DND-41 (cell line): ENCODE results near the gene PDZRN4.

ENCODE experiments used
- EZH2 ChIP-seq: IDR thresholded peaks from 3 replicates; pipeline ENCODE4 v1.6.1; 2012; ENCODE audit warnings: borderline replicate concordance, low read depth, mild to moderate bottlenecking, moderate library complexity, low read length, inconsistent platforms; ENCODE audit not compliant: severe bottlenecking
- TF ChIP-seq, protein P1 (sequence below): IDR thresholded peaks from 2 replicates; pipeline ENCODE4 v1.5.1; 2012; ENCODE audit warnings: borderline replicate concordance, low read length, moderate library complexity, mild to moderate bottlenecking; ENCODE audit not compliant: poor library complexity, severe bottlenecking; ENCODE audit errors: extremely low read depth

DNA sequence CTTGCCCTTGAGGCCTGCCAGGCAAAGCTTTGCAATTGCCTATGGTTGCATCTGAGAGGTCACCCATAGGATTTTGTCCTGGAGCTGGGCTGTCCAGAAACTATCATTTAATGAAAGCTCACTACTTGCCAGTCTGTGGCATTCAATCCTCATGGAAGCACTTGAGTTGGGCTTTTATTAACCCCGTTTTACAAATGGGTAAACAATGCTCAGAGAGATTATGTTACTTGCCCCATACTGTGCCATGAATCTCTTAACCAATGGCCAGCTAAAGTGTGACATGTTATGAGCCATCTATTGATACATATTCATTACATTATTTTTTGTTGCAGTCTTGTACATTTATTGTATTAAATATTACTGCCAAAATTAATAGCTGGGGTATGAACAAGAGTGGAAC lies 35.9 kb downstream of the PDZRN4 start:
- TF ChIP-seq, protein P1, sequence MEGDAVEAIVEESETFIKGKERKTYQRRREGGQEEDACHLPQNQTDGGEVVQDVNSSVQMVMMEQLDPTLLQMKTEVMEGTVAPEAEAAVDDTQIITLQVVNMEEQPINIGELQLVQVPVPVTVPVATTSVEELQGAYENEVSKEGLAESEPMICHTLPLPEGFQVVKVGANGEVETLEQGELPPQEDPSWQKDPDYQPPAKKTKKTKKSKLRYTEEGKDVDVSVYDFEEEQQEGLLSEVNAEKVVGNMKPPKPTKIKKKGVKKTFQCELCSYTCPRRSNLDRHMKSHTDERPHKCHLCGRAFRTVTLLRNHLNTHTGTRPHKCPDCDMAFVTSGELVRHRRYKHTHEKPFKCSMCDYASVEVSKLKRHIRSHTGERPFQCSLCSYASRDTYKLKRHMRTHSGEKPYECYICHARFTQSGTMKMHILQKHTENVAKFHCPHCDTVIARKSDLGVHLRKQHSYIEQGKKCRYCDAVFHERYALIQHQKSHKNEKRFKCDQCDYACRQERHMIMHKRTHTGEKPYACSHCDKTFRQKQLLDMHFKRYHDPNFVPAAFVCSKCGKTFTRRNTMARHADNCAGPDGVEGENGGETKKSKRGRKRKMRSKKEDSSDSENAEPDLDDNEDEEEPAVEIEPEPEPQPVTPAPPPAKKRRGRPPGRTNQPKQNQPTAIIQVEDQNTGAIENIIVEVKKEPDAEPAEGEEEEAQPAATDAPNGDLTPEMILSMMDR, result no peak
- no peak for TF ChIP-seq EZH2
